Fibroblast of villous mesenchyme (primary cell): ENCODE data around the gene CBLB. TPM values are rescaled to one million over a fixed set of nuclear protein-coding genes. Genes with fewer than 3 reads are reported as not detected.

Experiments used
- DNase-seq: peaks from one replicate; pipeline ENCODE4 v3.0.0-alpha.2; 2010; ENCODE audit warnings: low read depth
- H3K4me3 ChIP-seq: 2 replicates; pipeline ENCODE4 v1.5.1; 2011; ENCODE audit warnings: low read depth, mild to moderate bottlenecking, low read length
- total RNA-seq: library from RNA; depleted of rRNA; stranded (reverse); fragments of >200 nt; gene quantifications from 2 replicates; pipeline ENCODE4 v1.2.3, GENCODE V29; 2012
- TF ChIP-seq, protein P1 (sequence below): IDR thresholded peaks from 2 replicates; pipeline ENCODE4 v1.5.1; 2012; ENCODE audit warnings: low read depth, mild to moderate bottlenecking, low read length; ENCODE audit not compliant: insufficient read depth

Gene CBLB
- total RNA-seq, 1 donor, result 40.6 TPM

DNA sequence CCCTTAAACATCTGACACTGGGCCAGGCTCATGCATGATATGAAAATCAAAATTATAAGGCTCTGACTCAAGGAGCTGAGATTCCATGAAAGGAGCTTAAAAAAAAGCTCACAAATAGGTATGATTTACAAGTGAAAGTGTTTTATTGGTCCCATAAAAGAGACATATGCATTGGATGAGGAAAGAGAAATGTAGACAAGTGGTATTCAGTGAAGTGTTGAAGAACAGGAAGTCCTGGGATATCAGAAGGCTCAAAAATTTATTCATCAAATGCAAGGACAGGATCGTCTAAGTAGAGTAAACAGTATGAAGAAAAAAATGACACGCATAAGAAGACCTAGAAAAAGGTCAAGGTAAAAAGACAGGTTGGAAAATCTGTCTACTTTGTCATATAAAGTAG lies 188.9 kb downstream of the CBLB start:
- no peak for DNase-seq
- H3K4me3 ChIP-seq, result no peak overlapping the region
- TF ChIP-seq, protein P1, sequence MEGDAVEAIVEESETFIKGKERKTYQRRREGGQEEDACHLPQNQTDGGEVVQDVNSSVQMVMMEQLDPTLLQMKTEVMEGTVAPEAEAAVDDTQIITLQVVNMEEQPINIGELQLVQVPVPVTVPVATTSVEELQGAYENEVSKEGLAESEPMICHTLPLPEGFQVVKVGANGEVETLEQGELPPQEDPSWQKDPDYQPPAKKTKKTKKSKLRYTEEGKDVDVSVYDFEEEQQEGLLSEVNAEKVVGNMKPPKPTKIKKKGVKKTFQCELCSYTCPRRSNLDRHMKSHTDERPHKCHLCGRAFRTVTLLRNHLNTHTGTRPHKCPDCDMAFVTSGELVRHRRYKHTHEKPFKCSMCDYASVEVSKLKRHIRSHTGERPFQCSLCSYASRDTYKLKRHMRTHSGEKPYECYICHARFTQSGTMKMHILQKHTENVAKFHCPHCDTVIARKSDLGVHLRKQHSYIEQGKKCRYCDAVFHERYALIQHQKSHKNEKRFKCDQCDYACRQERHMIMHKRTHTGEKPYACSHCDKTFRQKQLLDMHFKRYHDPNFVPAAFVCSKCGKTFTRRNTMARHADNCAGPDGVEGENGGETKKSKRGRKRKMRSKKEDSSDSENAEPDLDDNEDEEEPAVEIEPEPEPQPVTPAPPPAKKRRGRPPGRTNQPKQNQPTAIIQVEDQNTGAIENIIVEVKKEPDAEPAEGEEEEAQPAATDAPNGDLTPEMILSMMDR, result no peak

DNA sequence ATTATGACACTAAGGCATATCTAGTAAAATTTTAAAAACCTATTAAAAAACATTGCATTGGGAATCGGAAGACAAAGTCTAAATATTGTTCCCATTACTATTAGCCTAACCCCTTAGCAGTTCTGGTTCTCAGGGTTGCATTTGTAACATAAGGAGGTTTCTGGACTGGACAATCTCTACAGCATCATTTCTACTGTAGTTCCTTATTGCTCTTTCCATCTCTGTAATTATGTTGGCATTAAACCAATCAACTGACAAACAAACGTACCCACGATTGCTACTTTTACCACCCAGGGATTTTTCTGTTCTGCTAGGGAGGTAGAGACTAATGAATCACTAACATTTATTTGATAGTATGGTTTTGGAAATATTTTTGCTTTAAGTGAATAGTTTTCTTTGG lies 190.8 kb downstream of the CBLB start:
- no peak overlapping the region for H3K4me3 ChIP-seq
- TF ChIP-seq, protein P1, result no peak
- DNase-seq, result no peak

DNA sequence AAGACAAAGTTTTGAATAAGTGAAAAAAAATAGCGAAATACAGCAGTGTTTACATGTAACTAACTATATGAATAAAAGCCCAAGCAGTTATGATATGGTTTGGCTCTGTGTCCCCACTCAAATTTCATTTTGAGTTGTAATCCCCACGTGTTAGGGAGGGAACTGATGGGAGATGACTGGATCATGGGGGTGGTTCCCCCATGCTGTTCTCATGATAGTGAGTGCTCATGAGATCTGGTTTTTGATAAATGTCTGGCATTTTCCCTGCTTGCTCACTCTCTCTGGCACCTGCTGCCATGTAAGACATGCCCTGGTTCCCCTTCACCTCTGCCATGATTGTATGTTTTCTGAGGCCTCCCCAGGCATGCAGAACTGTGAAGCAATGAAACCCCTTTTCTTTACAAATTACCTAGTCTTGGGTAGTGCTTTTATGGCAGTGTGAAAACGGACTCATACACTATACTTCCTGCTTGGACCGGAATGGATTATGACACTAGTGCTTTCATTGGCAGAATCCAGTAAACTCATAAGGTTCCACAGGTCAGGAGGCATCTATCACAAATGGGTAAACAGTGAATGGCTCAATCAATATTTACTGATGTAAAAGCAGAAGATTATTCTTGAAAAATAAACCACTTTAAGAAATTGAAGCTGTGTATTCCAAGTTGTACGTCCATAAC lies 192.1 kb downstream of the CBLB start:
- TF ChIP-seq, protein P1, result no peak
- H3K4me3 ChIP-seq, result no peak overlapping the region
- DNase-seq, result no peak

DNA sequence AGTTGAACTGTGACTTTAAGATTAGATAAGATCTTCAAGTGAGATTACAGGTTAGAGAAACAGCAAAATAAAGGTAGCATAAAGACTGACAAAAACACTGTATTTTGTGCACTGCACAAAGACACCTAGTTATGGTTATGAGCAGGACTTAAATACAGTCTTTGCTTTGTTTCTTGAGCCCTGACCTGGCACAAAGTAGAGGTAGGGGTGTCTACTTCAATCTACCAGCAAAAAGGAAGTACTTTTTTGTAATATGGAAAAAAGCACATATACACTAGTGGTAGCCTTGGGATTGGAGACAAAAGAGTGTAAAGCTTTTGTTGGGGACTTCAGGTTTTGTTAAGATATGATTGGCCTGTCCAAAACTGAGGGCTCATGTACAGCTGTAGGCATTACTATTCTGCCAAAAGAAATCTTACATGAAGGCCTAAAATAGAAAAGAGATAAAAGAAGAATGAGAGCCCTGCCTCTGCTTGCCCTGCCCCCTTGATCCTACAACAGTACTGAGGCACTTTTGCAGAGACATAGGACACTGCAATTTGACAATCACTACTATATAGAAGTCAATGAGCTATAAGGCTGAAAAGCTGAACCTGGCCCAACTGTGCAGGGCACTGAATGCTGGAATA lies 194.3 kb downstream of the CBLB start:
- H3K4me3 ChIP-seq, result no peak overlapping the region
- no peak for DNase-seq
- TF ChIP-seq, protein P1, result no peak

DNA sequence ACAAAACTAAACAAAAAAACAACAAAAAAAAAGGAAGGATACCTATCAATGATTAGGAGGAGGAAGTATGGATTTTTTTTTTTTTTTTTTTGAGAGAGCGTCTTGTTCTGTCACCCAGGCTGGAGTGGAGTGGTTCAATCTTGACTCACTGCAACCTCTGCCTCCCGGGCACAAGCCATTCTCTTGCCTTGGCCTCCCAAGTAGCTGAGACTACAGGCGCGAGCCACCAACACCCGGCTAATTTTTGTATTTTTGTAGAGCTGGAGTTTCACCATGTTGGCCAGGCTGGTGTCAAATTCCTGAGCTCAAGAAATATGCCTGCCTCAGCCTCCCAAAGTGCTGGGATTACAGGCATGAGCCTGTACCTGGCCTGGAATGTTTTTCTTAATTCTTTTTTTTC lies 195.8 kb downstream of the CBLB start:
- DNase-seq, result no peak
- TF ChIP-seq, protein P1, result no peak
- no peak overlapping the region for H3K4me3 ChIP-seq

DNA sequence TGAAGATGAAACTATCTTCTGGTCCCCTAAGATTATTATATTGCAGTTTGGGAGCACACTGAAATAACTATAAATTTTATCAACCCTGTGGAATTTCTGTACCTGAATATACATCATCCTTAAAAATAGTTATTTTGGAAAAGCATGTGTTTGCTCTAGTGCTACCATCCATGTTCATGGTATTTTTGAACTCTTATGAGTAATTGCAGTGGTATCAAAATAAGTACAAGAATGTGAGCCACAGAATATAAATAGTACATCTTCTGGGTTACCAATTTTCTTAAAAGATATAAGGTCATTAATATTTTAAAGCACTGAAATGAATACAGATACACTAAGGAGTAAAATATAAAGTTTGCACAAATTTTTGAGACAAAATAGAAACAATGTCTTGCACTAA lies 206.5 kb downstream of the CBLB start:
- no peak for DNase-seq
- no peak overlapping the region for H3K4me3 ChIP-seq
- TF ChIP-seq, protein P1, result no peak
